Left kidney (tissue), 2 donors: ENCODE data around the gene SAMD4A. TPM values are rescaled to one million over a fixed set of nuclear protein-coding genes. Genes with fewer than 3 reads are reported as not detected.

ENCODE experiments used
- DNase-seq: peaks from one replicate; pipeline ENCODE4 v3.0.0-alpha.2; 2013
- polyA plus RNA-seq: library from polyadenylated mRNA; unstranded; fragments of 120-200 nt; gene quantifications from one replicate; pipeline ENCODE4 v1.2.1, GENCODE V29; 2013; ENCODE audit not compliant: insufficient read length

The SAMD4A gene
- polyA plus RNA-seq, 1 donor, result 10.1 TPM

DNA sequence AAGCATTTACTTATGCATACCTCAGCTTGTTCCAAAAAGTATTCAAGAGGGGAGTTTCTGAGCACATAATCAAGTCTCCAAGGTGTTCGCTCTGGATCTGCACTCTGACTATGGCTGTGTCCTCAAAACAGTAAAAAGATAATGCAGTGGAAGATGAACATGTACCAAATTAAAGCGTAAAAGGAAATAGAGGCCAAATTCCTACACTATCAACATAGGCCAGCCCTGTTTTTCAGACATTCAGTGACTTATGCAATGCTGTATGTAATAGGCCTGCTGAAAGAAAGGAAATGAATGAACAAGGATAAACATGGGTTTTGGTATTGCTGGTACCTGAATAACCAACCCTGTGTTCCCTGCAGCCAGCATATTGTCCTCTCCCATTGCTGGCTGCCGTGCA lies 115.7 kb downstream of the SAMD4A start:
- DNase-seq, result no peak

DNA sequence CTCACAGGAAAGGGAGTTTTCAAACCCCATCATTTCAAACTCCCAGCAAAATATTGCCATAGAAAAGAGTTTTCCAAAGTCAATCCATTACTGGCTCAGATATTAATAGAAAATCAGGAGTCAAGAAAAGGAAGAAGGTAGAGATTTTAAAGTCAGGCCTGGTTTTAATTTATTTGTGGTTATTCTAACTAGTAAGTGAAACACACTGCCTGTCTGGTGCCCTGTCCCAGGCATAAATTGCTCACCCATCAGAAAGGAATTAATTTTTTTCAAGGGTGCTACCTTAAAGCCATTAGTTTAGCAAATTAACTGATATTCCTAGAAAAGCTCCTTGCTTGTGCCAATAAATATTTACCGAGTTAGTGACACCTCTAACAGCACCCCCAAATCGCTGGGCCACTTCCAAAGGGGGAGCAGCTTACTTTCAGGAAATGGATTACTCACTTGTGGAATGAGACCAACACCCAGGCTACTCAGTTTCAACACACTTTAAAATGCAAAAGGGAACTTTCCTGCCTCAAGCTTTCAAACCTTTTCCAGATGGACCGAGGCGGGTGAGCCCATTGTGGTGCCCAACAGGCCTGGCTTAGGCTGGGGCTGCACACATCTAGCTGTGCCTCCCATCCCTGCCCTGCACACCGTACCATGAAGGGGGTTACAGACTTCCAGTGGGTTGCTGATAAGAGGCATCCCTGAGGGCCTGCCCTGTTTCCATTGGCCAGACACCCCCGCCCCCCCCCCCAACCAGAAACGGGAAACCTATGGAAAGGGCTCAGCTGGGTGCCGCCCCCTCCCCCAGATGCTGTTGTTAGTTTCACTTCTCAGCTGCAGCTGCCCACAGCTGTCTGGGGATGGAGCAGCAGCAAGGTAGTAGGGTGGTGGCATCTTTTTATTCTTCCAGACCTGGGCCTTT lies 117.2 kb downstream of the SAMD4A start:
- DNase-seq, result no peak

DNA sequence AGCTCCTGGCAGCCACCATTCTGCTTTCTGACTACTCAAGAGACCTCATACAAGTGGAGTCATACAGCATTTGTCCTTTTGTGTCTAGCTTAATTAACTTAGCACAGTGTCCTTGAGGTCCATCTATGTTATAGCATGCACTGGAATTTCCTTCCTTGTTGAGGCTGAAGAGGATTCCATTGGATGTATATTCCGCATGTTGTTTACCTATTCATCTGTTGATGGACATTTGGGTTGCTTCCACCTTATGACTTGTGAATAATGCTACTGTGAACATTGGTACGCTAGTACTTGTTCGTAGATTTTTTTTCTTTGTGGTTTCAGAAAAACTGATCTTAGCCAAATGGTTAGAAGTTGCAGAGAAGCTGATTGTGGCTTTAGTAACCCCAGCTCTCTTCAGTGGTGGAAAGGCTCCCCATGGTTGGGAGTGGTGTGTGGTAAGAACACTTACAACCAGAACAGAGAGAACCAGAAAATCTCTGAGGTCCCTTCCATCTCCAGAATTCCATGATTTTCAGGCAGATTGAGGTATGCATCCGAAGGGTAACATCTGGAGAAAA lies 118.4 kb downstream of the SAMD4A start:
- no peak for DNase-seq

DNA sequence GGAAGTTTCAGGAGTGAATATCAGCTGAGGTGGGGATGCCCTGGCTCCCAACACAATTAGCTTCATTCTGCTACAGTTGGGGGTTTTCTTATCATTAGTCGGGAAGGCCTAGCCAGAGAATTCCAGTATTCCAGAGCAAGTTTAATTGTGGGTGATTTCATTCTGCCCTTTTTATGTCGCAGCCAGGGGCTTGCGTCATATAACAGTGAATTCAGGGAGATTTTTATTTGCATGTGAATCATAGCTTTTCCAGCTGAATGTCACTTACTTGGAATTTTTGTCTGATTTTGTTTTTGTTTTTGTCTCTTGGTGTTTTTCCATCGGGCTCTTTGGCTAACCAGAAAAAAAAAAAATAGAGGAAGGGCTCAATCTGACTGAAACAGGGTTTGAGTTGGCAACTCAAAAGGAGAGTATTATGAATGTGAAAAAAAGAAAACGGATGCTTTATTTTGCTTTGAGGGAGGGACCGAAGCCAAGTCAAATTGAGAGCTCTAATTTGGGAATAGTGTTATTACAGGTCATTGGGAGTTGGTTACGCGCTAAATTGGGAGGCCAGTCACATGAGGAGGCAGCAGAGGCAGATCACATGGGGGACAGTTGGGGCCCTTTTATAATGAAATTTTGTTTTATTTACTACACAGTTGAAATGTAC lies 119.4 kb downstream of the SAMD4A start:
- no peak for DNase-seq

DNA sequence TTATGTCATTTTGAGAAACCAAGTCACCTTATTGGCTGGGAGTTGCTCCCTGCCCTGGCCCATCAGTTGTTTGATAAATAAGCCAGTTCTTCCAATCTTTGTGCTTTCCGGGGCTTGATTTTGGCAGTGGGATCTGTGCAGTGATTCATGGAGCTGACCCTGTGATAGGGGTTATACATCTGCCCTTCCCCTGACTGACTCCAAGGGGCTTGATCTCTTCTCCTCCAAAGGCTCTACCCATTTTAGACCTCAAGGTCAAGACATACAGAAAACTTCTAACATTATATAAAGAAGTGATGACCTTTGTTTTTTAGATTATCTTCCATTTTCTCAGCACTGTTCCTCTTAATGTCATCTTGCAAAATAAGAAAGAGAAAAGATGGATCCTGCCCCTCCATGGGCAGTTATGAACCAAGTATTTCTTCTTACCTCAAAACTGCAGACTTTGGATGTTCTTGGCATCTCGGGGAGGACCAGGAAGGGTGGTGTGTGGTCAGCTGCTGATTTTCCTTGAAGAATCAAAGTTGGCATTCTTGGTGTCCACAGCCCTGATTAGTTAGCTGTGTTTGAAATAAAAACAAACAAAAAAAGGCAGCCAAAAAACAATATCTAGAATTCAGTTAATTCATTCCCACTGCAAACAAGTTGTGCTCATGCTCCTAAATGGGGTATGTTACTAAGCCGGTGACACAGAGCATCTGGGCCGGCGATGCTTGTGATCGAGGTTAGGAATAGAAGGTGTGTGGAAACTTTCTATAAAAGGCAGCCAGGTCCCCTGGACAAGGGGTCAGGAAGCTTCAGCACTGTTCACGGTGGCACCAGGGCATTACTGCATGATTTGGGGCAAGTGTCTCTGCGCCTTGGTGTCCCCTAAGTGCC lies 120.2 kb downstream of the SAMD4A start:
- DNase-seq, result no peak

DNA sequence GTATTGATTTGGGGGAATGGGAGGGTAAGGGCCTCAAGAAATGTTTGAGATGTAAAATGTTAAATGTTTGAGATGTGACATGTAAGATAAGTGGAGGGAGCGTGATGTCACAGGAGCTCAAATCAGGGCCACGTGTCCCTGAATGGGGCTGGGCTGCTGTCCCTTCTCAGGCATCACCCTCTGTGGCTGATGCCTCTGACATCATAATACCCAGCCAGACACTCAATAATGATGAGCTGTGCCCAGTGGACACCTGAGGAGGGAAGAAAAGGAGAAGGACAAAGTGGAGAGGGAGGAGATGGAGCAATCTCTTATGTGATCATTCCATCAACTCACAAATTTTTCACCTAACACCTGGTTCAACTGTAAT lies 120.8 kb downstream of the SAMD4A start:
- no peak for DNase-seq

DNA sequence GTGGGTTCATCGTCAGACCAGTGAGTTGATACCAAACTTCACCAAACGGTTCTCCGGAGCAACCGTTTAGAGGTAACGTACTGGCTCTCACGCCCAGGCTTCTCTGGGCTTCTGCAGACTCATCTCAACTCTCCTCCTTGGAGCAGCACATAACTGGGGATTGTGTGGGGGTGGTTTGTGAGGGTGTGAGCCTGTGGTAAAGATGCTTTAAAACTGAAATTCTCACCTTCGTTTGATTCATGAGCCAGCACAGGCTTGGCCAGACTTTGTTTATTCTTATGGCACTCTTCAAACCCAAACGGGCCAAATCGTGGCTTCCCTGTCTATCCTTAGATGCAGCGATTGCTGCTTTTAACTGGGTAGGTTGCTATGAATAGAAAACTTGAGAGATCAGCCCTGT lies 121.3 kb downstream of the SAMD4A start:
- no peak for DNase-seq

DNA sequence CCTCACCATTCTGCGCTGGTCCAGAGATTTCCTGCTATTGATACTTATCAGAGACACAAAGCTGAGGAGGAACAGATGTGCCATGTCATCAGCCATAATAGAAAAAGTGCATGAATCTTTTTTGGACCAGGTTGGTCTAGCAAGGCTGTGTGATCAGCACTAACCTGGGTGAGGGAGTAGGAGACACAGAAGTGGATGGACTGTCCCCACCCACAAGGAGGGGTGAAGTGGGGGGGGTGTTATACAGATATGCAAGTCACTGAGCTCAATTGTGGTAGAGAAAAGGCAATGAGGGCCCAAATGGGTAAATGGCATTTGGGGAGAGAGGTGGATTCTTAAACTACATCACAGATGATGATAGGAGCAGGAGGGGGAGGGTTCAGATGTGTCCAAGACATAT lies 123.0 kb downstream of the SAMD4A start:
- no peak for DNase-seq

DNA sequence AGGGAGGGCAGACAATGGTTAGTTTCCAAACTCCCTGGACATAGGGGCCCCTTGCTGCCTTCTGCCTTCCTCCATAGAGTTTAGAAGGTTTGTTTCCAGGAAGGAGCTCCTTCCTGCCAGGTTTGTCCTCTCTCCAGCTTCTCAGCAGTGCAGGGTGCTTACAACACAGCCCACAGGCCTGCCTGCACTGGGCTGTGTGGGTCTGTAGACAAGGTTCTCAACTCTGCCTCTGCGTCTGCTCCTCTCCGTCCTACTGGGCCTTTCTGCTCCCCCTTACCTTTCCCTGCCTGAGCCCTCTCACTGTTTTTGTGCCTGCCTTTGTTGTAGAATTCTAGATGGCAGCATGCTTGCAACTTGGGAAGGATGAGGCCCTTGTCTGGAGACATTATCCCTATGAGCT lies 124.0 kb downstream of the SAMD4A start:
- DNase-seq, result no peak

DNA sequence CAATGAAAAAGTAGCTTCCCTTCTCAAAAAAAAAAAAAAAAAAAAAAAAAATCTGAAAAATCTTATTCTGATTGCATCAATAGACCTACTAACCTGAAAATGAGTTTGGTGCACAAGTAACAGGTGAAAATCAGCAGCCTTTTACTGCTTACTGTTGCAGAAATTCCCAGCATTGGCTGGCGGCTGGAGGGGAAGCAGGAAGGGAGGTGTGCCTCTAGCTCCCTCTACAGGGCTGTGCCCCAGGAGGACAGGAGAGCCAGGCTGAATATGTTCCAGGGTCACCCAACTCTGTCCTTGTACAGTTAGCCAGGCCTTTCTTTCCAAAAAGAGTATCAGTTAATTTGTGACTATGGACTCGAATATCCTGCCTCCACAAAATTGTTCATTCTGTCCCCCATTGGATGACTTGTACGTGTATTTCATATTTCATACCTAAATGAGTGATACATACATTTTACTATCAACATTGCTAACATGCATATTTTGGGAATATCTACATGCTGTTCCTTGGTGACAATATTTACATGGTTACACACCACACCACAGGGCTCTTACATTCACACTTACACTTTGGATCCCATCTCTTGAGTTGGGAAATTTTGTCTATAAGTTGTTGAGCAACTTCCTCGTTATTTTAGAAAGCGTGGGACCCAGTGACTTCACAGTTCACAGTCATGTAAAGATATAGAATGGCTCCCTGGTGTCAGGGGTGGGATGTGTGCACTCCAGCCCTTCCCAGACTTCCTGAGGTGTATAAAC lies 124.8 kb downstream of the SAMD4A start:
- peak; percentile 73 for DNase-seq

DNA sequence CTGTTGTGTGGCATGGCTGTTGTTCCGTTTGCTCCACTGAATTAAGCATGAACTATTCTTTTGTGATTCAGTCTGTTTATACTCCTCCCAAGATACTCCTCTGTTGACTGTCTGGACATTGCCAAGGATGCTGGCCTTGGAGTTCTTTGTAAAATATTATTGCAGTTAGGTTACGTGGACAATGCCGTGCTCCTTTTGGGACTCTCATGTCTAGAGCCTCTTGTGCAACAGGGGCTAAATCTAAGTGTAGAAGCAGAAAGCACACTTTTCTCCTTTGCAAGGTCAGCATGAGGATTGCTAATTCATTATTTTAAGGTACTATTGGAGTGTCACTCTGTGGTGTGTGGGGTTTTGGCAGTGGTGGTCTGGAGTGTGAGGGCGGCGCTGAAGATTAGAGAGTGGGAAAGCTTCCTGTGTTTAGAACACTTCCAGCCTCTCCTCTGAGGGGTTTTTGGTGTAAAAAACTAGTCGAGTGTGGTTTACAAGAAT lies 125.4 kb downstream of the SAMD4A start:
- no peak for DNase-seq

DNA sequence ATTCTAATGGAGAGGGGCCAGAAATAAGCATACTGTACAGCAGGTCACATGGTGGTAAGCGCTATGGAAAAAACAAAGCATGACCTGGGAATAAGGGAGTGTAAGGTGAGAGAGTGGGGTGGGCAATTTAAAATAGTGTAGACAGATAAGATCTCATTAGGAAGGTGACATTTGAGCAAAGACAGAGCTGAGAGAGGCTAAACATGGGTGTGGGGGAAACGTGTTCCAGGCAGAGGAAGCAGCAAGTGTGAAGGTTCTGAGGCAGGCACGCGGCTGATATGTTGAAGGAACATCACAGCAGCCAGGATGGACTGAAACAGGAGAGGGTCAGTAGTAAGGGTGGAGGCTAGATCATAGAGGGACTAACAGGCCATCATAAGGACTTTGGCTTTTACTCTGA lies 126.8 kb downstream of the SAMD4A start:
- no peak for DNase-seq

DNA sequence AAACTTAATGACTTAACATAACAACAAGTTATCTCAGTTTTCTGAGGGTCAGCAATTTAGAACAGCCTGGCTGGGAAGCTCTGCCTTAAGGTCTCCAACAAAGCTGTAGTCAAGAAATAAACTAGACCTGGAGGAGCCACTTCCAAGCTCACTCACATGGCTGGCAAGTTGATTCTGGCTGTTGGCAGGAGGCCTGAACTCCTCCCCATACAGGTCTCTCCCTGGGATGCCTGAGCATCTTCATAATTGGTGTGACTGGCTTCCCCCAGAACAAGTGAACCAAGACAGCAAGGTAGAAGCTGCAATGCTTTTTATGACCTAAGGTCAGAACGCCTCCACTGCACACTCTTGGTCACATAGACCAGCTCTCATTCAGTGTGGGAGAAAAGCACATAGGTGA lies 128.3 kb downstream of the SAMD4A start:
- no peak for DNase-seq

DNA sequence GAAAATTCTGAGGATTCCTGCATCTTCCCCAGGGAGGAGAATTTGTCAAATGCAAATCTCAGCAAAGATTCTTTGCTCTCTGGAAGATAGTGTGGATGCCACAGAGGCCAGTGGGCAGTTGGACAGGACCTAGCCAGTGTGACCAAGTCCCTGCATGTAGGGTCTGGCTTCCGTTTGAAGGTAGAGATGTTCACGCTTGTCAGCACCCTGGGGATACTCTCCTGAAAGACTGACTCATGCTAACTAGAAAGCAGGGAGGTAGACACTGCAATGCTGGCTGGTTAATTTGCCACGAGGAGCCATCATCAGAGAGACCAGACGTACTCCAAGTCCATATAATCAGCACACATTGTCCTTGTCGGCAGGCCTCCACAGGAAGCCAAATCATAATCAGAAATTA lies 130.1 kb downstream of the SAMD4A start:
- DNase-seq, result no peak

DNA sequence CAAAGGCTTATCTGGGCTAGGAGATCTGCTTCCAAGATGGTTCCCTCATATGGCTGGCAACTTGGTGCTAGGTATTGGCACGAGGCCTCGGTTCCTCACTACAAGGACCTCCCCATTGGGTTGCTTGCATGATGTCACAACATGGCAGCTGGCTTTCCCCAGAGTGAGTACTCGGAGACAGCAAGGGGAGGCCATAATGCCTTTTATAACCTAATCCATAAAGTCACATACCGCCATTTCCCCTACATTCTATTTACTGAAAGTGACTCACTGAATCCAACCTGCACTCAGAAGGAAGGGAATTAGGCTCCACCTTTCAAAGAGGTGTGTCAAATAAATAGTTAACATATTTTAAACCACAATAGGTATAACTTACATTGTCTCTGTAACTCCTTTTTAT lies 130.9 kb downstream of the SAMD4A start:
- no peak for DNase-seq

DNA sequence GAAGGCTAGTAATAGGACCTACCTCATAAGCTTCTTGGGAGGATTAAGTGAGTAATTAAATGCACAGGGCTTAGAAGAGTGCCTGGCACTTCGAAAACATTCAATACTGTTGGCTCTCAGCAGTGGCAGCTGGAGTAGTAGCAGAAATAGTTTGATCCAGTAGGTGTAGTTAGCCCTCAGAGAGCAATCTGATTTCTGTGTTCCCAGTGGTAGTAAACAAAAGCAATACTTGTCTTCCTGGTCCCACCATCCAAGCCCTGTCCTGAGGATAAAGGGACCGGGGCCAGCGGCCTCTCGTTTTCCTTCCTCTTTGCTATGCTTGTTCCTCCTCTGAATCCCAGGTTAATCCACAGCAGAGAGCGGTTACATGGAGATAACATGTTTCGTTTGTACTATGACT lies 131.6 kb downstream of the SAMD4A start:
- no peak for DNase-seq

DNA sequence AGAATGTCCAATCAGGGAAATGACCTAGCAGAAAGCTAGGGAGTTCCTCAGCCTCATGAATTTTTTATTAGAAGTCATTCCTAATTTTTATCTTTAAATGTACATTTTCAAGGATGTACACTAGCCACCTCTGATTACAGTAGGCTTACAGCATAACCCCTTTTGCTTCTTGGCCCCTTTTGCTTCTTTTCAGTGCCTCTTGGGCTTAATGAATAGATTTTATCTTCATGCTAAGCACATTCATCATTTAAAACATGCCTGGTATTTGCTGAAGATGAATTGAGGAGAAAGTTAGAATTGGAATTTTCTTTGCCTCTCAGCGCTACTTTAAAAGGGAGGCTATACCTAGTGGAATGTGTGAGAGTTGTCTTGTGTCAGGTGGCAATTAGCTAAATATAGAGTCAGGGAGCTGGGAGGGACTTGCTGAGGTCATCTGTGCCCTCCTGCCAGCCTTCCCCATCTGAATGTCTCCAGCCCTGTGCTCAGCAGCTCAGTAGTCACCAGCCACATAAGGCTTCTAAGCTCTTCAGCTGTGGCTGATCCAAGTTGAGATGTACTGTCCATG lies 132.1 kb downstream of the SAMD4A start:
- DNase-seq, result no peak

DNA sequence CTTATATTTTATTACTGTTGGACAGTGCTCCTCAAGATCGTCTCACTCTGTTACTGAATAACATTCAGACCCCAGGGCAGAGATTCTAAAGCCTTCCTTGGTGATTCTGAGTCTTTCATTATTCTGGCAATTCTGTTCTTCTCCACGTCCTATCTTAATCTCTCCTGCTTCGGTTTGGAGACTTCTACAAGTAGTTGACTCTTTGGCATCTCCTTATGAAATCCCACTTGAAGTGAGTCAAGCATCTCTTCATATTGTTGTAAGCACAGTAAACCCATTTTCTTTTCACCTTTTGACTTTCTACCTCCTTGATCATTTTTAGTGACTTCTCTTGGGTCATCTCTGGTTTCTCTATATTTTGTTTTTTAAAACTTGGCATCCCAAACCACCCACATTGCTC lies 132.8 kb downstream of the SAMD4A start:
- DNase-seq, result no peak

DNA sequence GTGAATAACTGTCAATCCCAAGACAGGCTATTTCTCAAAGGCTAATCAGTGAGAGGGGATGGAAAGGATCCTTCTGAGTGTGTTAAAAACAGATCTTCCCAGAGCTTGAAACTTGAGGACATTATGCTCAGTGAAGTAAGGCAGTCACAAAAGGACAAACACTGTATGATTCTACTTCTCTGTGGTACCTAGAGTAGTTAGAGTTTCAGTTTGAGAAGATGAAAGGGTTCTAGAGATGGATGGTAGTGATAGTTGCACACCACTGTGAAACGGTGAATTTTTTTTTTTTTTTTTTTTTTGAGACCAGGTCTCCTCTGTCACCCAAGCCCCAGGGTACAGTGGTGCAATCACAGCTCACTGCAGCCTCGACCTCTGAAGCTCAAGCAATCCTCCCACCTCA lies 133.8 kb downstream of the SAMD4A start:
- no peak for DNase-seq

DNA sequence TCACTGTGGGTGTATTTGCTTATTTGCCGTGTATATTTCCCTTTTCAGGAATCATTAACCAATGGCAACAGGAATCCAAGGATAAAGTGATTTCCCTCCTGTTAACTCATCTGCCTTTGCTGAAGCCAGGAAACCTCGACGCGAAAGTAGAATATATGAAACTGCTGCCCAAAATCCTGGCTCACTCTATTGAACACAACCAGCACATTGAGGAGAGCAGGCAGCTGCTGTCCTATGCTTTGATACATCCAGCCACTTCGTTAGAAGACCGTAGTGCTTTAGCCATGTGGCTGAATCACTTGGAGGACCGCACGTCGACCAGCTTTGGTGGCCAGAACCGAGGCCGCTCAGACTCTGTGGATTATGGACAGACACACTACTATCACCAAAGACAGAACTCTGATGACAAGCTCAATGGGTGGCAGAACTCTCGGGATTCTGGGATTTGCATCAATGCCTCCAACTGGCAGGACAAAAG lies 135.1 kb downstream of the SAMD4A start:
- DNase-seq, result no peak

DNA sequence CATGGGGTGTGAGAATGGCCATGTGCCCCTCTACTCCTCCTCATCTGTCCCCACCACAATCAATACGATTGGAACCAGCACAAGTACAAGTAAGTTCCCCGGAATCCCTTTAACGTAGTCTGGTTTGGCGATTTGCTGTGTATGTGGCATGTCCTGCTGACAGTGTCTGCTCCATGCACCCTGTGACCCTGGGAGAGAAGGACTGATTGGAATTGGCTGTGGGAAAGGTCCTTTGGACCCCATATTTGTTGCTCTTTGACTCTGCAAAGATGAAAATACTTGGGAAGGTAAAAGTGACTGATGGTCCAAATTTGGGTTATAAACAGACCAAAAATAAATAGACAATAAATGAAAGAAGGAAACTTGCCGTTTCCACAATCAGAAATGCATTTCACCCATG lies 135.6 kb downstream of the SAMD4A start:
- DNase-seq, result no peak
